GM18502 (cell line): ENCODE results near the gene PPP6R3.
"Not testable (repeated sequence)": the region's sequence is repeated elsewhere in the genome, so short reads cannot be mapped to it uniquely, and the experiment has no call there.

Experiments
- ATAC-seq: cut with Tn5 transposase; IDR thresholded peaks from one replicate; pipeline ENCODE4 v1.9.1; 2021; ENCODE audit warnings: mild to moderate bottlenecking; ENCODE audit not compliant: unreplicated experiment, poor library complexity

PPP6R3 gene

DNA sequence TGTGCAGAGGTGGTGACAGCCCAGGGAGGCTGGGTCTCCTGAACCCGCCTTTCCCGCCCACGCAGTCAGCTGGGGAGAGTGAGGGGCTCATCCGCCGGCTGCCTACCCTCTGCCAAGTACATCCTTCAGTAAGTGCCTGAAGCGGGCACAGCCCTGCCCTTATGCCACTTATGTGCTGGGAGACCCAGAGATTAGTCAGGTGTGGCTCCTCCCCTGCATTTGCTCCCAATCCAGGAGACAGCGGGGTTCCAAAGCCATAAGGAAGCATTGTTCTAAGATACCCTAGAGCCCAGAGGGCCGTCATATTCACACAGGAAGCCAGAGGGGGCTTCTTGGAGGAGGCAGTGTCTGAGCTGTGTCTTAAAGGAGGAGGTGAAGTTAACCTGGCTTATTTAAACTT lies 5.8 kb upstream of the PPP6R3 start:
- ATAC-seq: no peak

DNA sequence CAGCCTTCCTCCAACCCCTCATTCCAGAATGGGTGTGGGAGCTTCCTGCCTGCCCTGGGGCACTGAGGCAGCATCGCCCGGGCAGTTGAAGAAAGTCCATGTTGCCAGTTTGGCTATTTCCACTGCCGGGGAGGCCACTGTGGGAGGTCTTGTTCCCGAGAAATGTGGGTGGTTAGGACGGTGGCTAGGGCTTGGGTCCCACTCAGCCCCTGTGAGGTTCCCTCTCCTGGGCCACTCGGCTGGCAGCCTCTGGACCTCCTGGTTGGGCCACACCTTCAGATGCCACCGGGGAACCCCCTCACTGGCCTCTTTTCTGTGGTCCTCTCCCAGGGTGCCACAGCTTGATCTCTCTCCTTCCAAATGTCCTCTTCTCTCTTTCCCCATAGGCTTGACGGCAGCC lies 5.1 kb upstream of the PPP6R3 start:
- no peak for ATAC-seq

DNA sequence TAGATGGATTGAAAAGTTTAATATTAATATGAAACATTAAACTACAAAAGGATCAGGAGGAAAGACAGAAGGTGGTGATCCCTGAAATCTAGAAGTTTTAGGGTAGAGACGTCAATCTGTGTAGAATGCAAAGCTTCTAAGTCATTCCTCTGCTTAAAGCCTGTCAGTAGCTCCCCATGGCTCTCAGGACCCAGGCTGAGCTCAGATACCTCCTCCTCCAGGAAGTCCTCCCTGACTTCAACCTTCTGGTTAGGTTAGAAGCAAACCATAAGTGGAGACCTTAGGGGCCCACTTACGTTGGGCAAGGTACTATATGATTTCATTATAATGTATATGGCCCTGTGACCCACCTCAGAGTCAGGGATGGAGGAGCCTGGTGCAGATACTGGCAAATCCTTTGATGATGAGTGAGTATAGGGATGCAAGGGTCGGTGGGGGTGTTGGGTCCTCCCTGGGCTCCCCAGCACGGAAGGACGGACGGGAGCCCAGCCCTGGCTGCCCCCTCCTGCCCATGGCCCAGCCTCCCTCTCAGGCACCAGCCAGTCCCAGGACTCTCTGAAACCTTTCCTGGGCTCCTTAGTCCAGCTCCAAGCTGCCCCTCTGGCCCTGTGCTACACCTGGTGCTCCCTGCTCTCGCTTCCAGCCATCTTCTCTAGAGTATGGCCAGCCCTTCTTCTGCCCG lies 3.2 kb upstream of the PPP6R3 start:
- ATAC-seq: no peak

DNA sequence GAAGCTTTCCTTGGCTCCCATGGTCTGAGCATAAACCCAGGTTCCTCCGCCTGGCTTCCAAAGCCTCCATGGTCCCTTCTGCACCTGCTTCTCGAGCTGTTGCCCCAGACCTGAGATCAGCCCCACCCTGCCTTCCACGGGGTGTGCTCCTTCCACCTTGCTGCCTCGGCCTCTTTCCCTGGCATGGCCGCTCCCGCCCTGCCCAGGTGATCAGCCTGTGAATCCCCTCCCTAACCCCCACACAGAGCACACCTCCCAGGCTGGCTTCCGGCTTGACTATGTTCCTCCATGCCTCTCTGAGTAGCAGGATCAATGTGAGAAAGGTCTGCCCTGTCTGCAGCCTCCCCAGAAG lies 2.7 kb upstream of the PPP6R3 start:
- ATAC-seq: no peak

DNA sequence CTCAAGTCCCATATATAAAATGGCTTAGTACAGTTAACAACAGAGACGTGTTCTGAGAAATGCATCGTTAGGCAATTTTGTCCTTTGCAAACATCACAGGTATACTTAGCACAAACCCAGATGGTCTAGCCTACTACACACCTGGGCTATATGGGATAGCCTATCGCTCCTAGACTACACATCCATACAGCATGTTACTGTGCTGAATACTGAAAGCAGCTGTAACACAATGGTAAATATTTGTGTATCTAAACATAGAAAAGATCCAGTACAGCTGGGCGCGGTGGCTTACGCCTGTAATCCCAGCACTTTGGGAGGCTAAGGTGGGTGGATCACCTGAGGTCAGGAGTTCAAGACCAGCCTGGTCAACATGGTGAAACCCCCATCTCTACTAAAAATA lies 2.2 kb upstream of the PPP6R3 start:
- ATAC-seq: not testable (repeated sequence)

DNA sequence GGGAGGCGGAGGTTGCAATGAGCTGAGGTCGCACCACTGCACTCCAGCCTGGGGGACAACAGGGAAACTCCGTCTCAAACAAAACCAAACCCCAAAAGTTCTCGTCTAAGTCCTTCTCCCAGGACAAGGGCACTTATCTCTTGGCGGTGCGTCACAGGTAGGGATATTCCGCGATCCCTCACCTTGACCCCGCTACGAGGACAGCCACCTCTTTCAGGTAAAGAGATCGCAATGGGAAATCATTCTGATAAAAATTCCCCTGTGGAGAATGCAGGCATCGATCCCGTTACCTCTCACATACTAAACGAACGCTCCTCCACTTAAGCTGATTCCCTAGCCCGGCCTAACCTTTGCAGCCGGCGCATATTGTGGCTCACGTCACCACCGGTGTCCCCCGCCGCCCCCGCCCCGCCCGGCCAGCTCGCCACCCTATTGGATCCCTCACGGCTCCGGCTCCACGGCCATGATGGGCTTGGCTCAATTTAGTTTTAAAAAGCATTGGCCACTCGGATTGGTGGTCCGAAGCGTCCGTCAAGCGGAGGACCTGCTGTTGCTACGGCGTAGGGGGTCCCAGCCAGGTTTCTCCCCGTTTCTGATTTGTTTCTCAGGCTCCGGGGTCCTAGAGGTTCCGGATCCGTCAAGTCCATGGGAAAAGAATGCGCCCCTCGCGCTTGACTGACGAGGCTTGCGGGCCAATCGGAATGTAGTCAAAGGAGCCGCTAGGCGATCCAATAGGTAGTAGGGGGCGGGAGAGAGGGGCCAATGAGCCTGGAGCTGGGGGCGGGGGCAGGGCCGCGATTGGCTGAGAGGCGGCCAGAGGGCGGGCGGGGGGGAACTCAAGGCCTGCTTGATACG lies 439 bp upstream of the PPP6R3 start:
- ATAC-seq: peak; percentile 84

DNA sequence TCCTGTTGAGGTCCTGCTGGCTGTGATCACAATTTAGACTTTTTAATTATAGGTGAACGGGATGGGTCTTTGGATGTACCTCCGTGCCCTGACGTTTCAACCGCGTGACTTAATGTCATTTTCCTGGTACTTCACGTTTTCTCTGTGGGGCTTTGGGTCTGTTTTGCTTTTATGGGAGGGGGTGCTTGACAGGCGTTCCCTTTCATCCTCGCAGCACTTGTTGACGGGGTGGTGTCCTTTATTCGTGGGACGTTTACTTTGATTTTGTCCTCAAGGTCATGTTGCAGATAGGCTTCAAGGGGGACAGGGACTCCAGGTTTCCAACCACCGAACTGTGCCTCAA lies 994 bp downstream of the PPP6R3 start:
- ATAC-seq: no peak

DNA sequence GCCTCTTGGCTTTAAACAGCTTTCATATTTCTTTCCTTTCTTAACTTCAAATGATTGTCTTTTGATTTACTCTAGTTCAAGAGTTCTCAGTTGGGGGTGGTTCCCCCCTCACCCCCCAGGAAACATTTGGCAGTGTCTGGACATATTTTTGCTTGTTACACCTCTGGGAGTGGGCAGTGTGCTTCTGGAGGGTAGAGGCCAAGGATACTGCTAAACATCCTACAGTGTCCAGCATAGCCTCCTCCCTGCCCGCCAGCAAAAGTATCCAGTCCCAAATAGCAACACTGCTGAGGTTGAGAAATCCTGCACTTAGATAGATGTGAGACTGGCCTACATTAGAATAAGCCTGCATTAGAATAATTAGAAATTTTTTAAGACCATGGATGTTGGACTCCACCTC lies 3.2 kb downstream of the PPP6R3 start:
- no peak for ATAC-seq

DNA sequence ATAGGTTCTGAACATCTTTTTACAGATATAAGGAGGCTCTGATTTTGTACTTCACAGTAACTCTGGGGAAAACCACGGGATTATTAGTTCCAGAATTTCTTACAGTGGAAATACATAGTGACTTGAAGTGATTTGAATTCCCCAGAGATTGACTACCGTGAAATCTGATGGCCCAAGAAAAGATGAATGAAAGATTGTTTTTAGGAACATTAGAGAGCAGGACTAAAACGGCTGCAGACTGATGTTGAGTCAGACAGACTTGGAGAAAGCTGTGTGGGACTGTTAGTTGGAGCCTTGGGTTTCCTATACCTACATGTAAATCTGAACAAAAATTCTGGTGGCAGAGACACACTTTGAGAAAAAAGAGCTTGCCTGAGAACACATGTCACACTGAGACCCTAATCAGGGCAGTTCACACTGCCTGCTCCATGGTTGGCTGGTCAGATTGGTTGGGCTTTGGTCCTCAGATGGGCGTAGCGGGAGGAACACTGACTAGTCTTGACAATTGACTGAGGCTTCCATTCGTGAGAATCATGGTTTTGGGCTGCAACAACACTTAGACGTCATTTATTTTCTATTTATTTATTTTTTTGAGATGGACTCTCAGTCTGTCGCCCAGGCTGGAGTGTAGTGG lies 6.8 kb downstream of the PPP6R3 start:
- ATAC-seq: no peak

DNA sequence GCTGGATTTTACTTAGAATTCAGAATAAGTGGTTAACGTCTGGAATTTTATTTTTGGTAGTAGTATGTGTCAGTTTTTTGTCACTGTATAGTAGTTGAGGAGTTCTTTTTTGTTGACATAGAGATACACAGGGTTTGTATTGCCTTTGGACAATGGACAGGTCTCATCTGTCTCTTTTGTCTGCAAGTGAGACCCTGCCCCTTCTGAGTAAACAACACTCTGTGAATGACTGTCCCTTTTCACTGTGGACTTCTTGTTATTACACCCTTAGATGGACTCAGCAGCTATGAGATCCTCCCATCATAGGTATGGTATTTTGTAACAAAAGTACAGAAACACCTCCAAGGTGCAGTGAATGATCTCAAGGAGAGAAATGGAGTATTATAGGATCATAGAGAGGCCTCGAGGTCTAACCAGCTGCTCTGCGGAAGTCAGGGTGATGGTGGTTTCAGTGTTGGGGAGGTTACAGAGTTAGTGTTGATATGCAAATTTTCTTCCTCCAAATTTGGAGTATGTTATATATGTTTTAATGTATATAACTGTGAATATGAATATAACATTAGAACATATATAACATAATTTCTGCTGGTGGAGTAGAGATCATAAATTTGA lies 7.8 kb downstream of the PPP6R3 start:
- ATAC-seq: no peak

DNA sequence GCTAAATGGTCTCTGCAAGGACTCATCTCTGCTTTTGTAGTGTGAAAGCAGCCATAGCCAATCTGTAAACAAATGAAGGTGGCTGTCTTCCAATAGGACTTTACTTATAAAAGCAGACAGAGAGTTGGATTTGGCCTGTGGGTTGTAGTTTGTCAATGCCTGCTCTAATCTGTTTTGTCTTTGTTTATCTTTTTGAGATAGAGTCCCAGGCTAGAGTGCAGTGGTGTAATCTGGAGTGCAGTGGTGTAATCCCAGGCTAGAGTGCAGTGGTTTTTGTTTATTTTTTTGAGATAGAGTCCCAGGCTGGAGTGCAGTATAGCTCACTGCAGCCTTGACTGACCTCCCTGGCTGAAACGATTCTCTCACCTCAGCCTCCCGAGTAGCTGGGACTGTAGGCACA lies 8.6 kb downstream of the PPP6R3 start:
- no peak for ATAC-seq

DNA sequence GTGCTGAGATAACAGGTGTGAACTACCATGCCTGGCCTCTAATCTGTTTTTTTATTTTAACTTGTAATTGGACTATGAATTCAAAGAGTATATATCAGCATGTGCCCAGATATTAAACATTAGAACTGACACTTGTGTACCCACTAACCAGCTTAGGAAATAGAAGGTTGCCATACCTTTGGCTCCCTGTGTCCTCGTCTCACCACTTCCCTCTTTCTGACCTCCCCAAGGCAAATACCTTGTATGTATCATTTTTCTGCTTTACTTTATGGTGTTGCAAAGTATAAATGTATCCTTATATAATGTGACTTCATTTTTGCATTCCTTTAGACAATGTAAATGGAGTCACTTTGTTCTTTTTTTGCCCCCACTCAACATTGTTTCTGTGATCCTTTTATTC lies 9.1 kb downstream of the PPP6R3 start:
- no peak for ATAC-seq

DNA sequence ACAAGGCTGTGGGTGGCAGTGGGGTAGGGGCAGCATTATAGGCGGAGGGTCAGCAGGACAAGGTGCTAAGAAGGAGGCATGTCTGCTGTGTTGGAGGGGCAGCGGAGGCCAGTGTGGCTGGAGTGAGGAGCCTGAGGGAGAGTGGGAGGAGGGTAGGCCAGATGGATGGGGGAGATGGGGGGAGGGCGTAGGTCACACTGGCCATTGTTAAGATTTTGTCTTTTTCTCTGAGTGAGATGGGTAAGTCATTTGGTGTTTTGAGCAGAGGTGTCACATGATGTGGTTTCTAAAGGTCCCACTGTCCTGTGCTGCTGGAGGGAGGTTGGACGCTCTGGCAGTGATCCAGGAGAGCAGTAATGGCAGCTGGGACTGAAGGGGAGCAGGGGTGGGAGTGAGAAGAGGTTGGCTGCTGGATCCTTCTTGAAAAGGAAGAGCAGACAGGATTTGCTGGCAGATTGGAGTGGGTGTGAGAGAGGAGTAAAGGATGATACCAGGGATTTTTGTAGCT lies 9.8 kb downstream of the PPP6R3 start:
- ATAC-seq: no peak

DNA sequence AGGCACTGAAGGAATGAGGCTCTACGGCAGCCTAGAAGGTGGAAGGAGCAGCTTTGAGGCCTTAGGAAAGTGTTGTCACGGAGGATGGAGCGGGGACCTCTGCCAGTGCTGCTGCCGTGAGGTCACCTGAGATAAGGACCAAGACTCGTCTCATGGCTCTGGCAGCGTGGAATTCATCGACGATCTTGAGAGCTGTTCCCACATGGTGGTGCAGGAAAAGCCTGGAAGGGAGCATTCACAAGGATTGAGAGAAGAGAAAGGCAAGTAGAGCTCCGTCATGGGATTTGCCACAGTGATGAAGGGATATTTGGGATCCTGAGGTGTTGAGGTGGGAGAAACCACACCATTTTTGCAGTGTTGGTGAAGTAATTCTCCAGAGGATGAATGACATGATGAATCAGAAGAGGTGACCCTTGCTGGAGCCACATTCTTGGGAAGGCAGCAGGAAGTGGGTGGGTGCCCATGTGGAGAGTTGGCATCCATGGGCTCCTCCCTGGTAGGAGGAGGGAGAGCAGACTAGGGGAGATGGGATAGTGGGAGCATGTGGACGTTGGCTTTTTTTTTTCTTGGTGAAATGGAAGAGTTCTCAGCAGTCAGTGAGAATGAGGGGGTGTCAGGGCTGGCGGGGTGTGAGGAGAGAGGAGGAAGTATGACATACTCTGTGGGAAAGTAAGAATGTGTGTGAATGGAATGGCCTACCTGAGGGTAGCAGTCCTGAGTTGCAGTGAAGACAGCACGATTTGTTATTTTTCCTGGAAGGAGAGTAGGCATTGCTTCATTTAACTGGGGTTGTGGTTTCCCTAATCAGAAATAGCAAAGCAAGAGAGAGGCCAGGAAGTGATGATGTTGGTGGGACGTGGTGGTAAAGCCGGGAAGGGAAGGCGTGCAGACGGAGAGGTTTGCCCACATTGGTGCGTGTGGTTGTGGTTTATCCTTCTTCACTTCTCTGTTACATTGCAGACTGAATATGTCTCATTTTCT lies 11.1 kb downstream of the PPP6R3 start:
- ATAC-seq: no peak

DNA sequence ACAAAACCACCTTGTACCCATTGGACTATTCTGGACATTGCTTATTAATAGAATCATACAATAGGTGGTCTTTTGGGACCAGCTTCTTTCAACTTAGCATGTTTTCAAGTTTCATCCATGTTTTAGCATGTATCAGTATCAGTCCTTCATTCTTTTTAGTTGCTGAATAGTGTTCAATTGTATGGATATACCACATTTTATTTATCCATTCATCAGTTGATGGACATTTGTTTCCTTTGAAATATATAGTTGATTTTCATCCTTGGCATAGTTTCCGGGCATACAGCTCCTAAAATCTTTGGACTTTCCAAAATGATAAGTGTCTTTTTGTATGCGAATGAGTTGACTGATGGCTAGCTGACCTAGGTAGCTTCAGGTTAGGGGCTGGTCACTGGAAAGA lies 12.2 kb downstream of the PPP6R3 start:
- no peak for ATAC-seq

DNA sequence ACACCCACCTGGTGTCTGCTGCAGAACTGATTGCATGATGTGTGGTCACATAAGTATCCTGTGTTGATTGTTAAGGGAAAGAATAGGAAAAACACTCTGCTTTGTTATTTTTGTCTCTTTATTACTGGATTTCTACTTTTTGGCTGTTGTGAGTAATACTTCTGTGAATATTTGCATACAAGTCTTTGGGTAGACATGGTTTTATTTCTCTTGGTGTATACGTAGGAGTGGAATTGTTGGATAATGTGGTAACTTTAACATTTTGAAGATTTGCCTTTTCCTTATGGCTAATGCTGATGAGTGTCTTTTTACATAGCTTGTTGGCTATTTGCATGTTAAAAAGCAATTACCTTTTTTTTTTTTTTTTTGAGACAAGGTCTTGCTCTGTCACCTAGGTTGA lies 13.1 kb downstream of the PPP6R3 start:
- no peak for ATAC-seq

DNA sequence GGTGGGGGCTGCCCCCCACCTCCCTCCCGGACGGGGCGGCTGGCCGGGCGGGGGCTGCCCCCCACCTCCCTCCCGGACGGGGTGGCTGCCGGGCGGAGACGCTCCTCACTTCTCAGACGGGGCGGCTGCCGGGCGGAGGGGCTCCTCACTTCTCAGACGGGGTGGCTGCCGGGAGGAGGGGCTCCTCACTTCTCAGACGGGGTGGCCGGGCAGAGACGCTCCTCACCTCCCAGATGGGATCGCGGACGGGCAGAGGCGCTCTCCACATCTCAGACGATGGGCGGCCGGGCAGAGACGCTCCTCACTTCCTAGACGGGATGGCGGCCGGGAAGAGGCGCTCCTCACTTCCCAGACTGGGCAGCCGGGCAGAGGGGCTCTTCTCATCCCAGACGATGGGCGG lies 15.1 kb downstream of the PPP6R3 start:
- not testable (repeated sequence) for ATAC-seq

DNA sequence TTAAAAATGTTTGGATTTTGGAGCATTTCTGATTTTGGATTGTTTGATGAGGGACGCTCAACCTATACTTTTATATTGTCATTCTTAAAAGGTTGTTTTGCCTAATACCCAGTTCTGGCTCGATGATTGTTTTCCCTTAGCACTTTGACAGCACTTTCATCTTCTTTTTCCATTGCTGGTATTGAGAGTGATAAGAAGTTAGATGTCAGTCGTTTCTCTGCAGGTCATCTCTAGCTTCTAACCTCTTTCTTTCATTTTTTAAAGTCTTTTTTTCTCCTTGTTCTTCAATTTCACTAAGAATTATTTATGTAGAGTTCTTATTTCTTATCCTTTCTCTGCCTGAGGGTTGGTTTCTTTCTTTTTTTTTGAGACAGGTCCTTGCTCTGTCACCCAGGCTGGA lies 18.8 kb downstream of the PPP6R3 start:
- no peak for ATAC-seq

DNA sequence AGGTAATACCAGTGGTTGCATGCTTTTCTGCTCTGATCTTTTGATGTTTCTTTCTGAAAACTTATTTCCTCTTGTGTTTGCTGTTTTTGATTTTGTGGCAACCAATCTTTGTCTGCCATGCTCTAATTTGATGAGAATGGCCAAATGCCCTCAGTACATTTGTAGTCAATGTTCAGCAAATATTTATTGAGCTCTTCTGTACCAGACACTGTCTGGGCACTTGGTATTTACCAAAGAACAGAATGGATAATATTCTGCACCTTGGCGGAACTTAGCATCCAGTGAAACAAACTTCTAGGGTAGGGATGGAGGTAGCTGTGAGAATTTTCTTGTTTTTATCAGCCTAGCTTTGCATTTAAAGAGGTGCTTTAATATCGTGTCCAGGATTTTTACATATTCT lies 19.6 kb downstream of the PPP6R3 start:
- no peak for ATAC-seq
